HepG2 (cell line): ENCODE results near the gene POU6F2. TPM values are rescaled to one million over a fixed set of nuclear protein-coding genes. Genes with fewer than 3 reads are reported as not detected.

Experiments used
- ATAC-seq: fragments of 200-7000 bp; cut with Tn5 transposase; 3 replicates; pipeline ENCODE4 v1.9.1; 2020; ENCODE audit warnings: mild to moderate bottlenecking, moderate library complexity
- BruUV-seq: library from RNA; stranded (reverse); fragments of 400-500 nt; replicated peaks from 2 replicates; lab custom pipeline; 2021; lab: Mats Ljungman, UMichigan
- CTCF ChIA-PET: fragments of 300-600 bp; formaldehyde crosslinking; extraction: SDS; loops from one replicate; lab custom pipeline; 2021; ENCODE audit warnings: low total read pairs, inconsistent platforms, low intra/inter-chr PET ratio; lab: Yijun Ruan, JAX
- POLR2A ChIA-PET: fragments of 350-600 bp; sonication (Branson Sonifier 250); formaldehyde crosslinking; loops from one replicate; lab custom pipeline; 2020; ENCODE audit warnings: antibody characterized with exemption, inconsistent platforms; lab: Yijun Ruan, JAX
- DNase-seq: peaks from one replicate; pipeline ENCODE4 v3.0.0-alpha.2; 2015; ENCODE audit warnings: low spot score
- FAIRE-seq: peaks from 3 replicates; lab custom pipeline; 2011; peaks lifted over from hg19 to GRCh38; lab: Jason Lieb, UNC
- H2AFZ ChIP-seq: one replicate; pipeline ENCODE4 v1.6.1; 2011; ENCODE audit warnings: low read length, inconsistent platforms
- H3K27ac ChIP-seq: fragments of 300-600 bp; 3 replicates; pipeline ENCODE4 v1.8.0; 2011; ENCODE audit warnings: mixed run types, mild to moderate bottlenecking, mixed read lengths, low read length, inconsistent platforms; ENCODE audit not compliant: insufficient read depth; ENCODE audit errors: extremely low read length
- H3K27me3 ChIP-seq, 2 experiments: fragments of 200-600 bp in 1 of 2; 2 replicates in 1 of 2; 3 replicates in 1 of 2; pipeline versions ENCODE4 v1.6.0 to v1.8.0; 2011; ENCODE audit warnings: low read length in 2 of 2, mild to moderate bottlenecking in 2 of 2, moderate library complexity in 2 of 2, inconsistent platforms in 1 of 2; ENCODE audit not compliant: insufficient read depth in 2 of 2, control insufficient read depth in 1 of 2
- H3K36me3 ChIP-seq, 2 experiments: fragments of 200-600 bp in 1 of 2; replicated peaks in 1 of 2; 2 replicates in 1 of 2; 3 replicates in 1 of 2; pipeline versions ENCODE4 v1.5.1 to v1.8.0; 2011; ENCODE audit warnings: low read length in 2 of 2, inconsistent platforms in 1 of 2; ENCODE audit not compliant: insufficient read depth in 2 of 2, control insufficient read depth in 1 of 2
- H3K4me1 ChIP-seq: 2 replicates; pipeline ENCODE4 v1.5.1; 2012; ENCODE audit warnings: low read length, inconsistent platforms; ENCODE audit not compliant: insufficient read depth
- H3K4me2 ChIP-seq: 2 replicates; pipeline ENCODE4 v1.6.0; 2011; ENCODE audit warnings: low read depth, low read length, inconsistent platforms
- H3K4me3 ChIP-seq, 3 experiments: fragments of 200-600 bp in 1 of 3; sonication (generic), shearing (Covaris generic) in 1 of 3; replicated peaks in 1 of 3; 2 replicates each; pipeline ENCODE4 v1.5.1; 2011 to 2016; ENCODE audit warnings: low read length in 3 of 3, inconsistent platforms in 2 of 3, low read depth in 2 of 3, mild to moderate bottlenecking in 2 of 3, control low read depth in 1 of 3, mixed read lengths in 1 of 3; ENCODE audit not compliant: insufficient read depth in 1 of 3
- H3K79me2 ChIP-seq: one replicate; pipeline ENCODE4 v1.6.1; 2011; ENCODE audit warnings: low read length, inconsistent platforms; ENCODE audit not compliant: insufficient read depth
- H3K9ac ChIP-seq: 2 replicates; pipeline ENCODE4 v1.6.0; 2011; ENCODE audit warnings: mild to moderate bottlenecking, low read depth, low read length, inconsistent platforms; ENCODE audit not compliant: insufficient read depth
- H3K9me3 ChIP-seq: 2 replicates; pipeline ENCODE4 v1.5.1; 2012; ENCODE audit warnings: mild to moderate bottlenecking, low read length
- H4K20me1 ChIP-seq: 2 replicates; pipeline ENCODE4 v1.6.0; 2011; ENCODE audit warnings: inconsistent platforms, mild to moderate bottlenecking, low read length, moderate library complexity; ENCODE audit not compliant: insufficient read depth
- JUND ChIP-seq: sonication (generic); formaldehyde crosslinking; IDR thresholded peaks from 2 replicates; pipeline ENCODE4 v1.8.0; 2022; ENCODE audit warnings: mild to moderate bottlenecking, missing genetic modification reagents
- KDM6A ChIP-seq: IDR thresholded peaks from 2 replicates; pipeline ENCODE4 v1.6.1; 2016; ENCODE audit warnings: low read depth
- NFIB ChIP-seq: sonication (generic); formaldehyde crosslinking; IDR thresholded peaks from 2 replicates; pipeline ENCODE4 v1.9.0; 2021; ENCODE audit warnings: missing genetic modification reagents, mild to moderate bottlenecking, borderline replicate concordance
- ZC3H13 ChIP-seq: sonication (generic); formaldehyde crosslinking; IDR thresholded peaks from 2 replicates; pipeline ENCODE4 v1.8.1; 2023; ENCODE audit warnings: mild to moderate bottlenecking, missing genetic modification reagents, moderate library complexity
- ZNF160 ChIP-seq: sonication (generic); formaldehyde crosslinking; IDR thresholded peaks from 2 replicates; pipeline ENCODE4 v1.8.0; 2022; ENCODE audit warnings: mild to moderate bottlenecking, inconsistent platforms, missing genetic modification reagents
- ZNF616 ChIP-seq: sonication (generic); formaldehyde crosslinking; IDR thresholded peaks from 2 replicates; pipeline ENCODE4 v1.5.0; 2020; ENCODE audit warnings: low read depth, mild to moderate bottlenecking, missing genetic modification reagents
- WGBS: methylation state at CpG from one replicate; pipeline ENCODE4 v1.1.6; 2017; ENCODE audit warnings: low lambda C conversion rate; 5-methylcytosine and 5-hydroxymethylcytosine counted together
- in situ Hi-C: cut with HindIII; loops from 2 replicates; pipeline ENCODE4 v1.10.0; 2017; ENCODE audit warnings: low pct_unique_long_range_greater_than_20kb; ENCODE audit not compliant: extremely low pct_ligation_motif_present
- intact Hi-C: fragments of 100-400 bp; cut with micrococcal nuclease; formaldehyde crosslinking; loops from one replicate; pipeline ENCODE4 v1.10.0; 2022; ENCODE audit not compliant: unreplicated experiment
- polyA plus RNA-seq, 8 experiments: library from polyadenylated mRNA; depleted of rRNA in 3 of 8; stranded (reverse) in 7 of 8; unstranded in 1 of 8; fragments of >200 nt; fragmentation: Illumina TruSeq in 4 of 8; extraction: Trizol in 4 of 8; gene quantifications; 2 replicates each; pipeline versions ENCODE4 v1.2.1 to v1.2.3, GENCODE V29; 2011 to 2016; ENCODE audit warnings: low read depth in 4 of 8, missing spikeins in 1 of 8, mixed read lengths in 1 of 8; ENCODE audit not compliant: insufficient read depth in 1 of 8
- total RNA-seq, 5 experiments: library from RNA; depleted of rRNA; stranded (reverse); fragments of >200 nt; fragmentation: Illumina TruSeq; extraction: Trizol; gene quantifications; 2 replicates each; pipeline ENCODE4 v1.2.3, GENCODE V29; 2016; ENCODE audit warnings: low read depth in 1 of 5
- TF ChIP-seq, protein P1 (sequence below): sonication (generic); formaldehyde crosslinking; IDR thresholded peaks from 2 replicates; pipeline ENCODE4 v1.8.0; 2022; ENCODE audit warnings: mild to moderate bottlenecking, missing genetic modification reagents, borderline replicate concordance

The POU6F2 gene
- total and polyA plus RNA-seq, 2 of the 13 experiments (the other 11 are each of a cell fraction or from before 2014, with no cell fraction given): not detected

GRCh38 chr7:39304178-39304577, 326.5 kb downstream of the POU6F2 start:
- FAIRE-seq: no peak
- no peak for DNase-seq
- in situ Hi-C loops (no loop called here), intact Hi-C loops (no loop called here)
- Histone ChIP-seq H3K79me2 (no peaks in the 10 kb centered on the region), H3K4me1 (no peaks in the 10 kb centered on the region), H3K9ac (no peak overlapping the region), H4K20me1 (no peaks in the 10 kb centered on the region), H3K4me3 (no peak overlapping the region), H3K9me3 (no peaks in the 10 kb centered on the region), H3K27me3 (peaks cover 0 to 4% of the 10 kb centered on the region in 2 experiments; a peak in 1 of 5 replicates), H2AFZ (no peak overlapping the region), H3K36me3 (no peaks in the 10 kb centered on the region), H3K27ac (no peak overlapping the region), H3K4me2 (no peak overlapping the region)
- CTCF ChIA-PET: no interaction called here
- TF ChIP-seq NFIB (no peak), ZC3H13 (CRISPR knock-in tag) (no peak)
- no TSS peak for BruUV-seq
- ATAC-seq: no peak
- POLR2A ChIA-PET: no interaction called here
- 53% methylated on average over 6 of the region's 6 CpGs for WGBS

GRCh38 chr7:39304668-39305405, 327.1 kb downstream of the POU6F2 start:
- in situ Hi-C loops: no loop called here
- Histone ChIP-seq H3K27ac (no peak overlapping the region), H3K79me2 (no peaks in the 10 kb centered on the region), H4K20me1 (no peaks in the 10 kb centered on the region), H3K4me3 (no peak overlapping the region), H3K4me1 (no peaks in the 10 kb centered on the region), H3K9me3 (no peaks in the 10 kb centered on the region), H3K4me2 (no peak overlapping the region), H3K36me3 (no peaks in the 10 kb centered on the region), H3K9ac (no peak overlapping the region), H3K27me3 (peaks cover 0 to 8% of the 10 kb centered on the region in 2 experiments; a peak in 2 of 5 replicates), H2AFZ (no peak overlapping the region)
- ATAC-seq (no peak), FAIRE-seq (no peak), DNase-seq (no peak)
- WGBS: 60% methylated on average over 3 of the region's 3 CpGs
- ChIA-PET POLR2A (no interaction called here), CTCF (no interaction called here)
- no peak for TF ChIP-seq KDM6A
- no peak for TF ChIP-seq JUND (CRISPR knock-in tag)
- TF ChIP-seq, protein P1, sequence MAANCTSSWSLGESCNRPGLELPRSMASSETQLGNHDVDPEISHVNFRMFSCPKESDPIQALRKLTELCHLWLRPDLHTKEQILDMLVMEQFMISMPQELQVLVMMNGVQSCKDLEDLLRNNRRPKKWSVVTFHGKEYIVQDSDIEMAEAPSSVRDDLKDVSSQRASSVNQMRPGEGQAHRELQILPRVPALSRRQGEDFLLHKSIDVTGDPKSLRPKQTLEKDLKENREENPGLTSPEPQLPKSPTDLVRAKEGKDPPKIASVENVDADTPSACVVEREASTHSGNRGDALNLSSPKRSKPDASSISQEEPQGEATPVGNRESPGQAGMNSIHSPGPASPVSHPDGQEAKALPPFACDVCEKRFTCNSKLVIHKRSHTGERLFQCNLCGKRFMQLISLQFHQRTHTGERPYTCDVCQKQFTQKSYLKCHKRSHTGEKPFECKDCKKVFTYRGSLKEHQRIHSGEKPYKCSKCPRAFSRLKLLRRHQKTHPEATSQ (CRISPR knock-in tag): no peak
- no peak for TF ChIP-seq ZNF160
- no peak for TF ChIP-seq ZNF616 (CRISPR knock-in tag)
- BruUV-seq: no TSS peak
- intact Hi-C loops: no loop called here
